ENCODE results near the gene NT5C3B.
A peak's percentile ranks its signal among the peaks of the same experiment; 100 is the strongest.

NT5C3B gene

GRCh38 chr17:41787021-41787418 is 49.0 kb downstream of the NT5C3B start:
- H3K4me3 ChIP-seq (ENCODE audit: low read depth, low read length): no peak overlapping the region
- TF ChIP-seq SCRT1 (tag by site-specific recombination; IDR thresholded peaks at IDR 0.05; ENCODE audit: borderline replicate concordance) (peak; percentile 76), ZBTB8A (tag by site-specific recombination; IDR thresholded peaks at IDR 0.05) (no peak), ZEB2 (tag by site-specific recombination; IDR thresholded peaks at IDR 0.05) (peak; percentile 91), KLF7 (tag by site-specific recombination; IDR thresholded peaks at IDR 0.05; ENCODE audit: borderline replicate concordance) (0 out of 2 replicates have a peak, but pooled peaks have one; percentile 4), SCRT2 (tag by site-specific recombination; IDR thresholded peaks at IDR 0.05) (peak; percentile 90)
- TF ChIP-seq, protein P1, sequence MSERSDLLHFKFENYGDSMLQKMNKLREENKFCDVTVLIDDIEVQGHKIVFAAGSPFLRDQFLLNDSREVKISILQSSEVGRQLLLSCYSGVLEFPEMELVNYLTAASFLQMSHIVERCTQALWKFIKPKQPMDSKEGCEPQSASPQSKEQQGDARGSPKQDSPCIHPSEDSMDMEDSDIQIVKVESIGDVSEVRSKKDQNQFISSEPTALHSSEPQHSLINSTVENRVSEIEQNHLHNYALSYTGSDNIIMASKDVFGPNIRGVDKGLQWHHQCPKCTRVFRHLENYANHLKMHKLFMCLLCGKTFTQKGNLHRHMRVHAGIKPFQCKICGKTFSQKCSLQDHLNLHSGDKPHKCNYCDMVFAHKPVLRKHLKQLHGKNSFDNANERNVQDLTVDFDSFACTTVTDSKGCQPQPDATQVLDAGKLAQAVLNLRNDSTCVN (tag by site-specific recombination; optimal IDR thresholded peaks at IDR 0.05): no peak
- TF ChIP-seq, protein P2, sequence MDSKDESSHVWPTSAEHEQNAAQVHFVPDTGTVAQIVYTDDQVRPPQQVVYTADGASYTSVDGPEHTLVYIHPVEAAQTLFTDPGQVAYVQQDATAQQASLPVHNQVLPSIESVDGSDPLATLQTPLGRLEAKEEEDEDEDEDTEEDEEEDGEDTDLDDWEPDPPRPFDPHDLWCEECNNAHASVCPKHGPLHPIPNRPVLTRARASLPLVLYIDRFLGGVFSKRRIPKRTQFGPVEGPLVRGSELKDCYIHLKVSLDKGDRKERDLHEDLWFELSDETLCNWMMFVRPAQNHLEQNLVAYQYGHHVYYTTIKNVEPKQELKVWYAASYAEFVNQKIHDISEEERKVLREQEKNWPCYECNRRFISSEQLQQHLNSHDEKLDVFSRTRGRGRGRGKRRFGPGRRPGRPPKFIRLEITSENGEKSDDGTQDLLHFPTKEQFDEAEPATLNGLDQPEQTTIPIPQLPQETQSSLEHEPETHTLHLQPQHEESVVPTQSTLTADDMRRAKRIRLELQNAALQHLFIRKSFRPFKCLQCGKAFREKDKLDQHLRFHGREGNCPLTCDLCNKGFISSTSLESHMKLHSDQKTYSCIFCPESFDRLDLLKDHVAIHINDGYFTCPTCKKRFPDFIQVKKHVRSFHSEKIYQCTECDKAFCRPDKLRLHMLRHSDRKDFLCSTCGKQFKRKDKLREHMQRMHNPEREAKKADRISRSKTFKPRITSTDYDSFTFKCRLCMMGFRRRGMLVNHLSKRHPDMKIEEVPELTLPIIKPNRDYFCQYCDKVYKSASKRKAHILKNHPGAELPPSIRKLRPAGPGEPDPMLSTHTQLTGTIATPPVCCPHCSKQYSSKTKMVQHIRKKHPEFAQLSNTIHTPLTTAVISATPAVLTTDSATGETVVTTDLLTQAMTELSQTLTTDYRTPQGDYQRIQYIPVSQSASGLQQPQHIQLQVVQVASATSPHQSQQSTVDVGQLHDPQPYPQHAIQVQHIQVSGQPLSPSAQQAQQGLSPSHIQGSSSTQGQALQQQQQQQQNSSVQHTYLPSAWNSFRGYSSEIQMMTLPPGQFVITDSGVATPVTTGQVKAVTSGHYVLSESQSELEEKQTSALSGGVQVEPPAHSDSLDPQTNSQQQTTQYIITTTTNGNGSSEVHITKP (tag by site-specific recombination; IDR thresholded peaks at IDR 0.05): peak; percentile 79
- POLR2A ChIA-PET: interaction anchor here (0.6 to 4.4 kb wide), 46 partner anchors 8 to 1607 kb away, joined by 3 to 105 read pairs (median 5); partner anchors contain the start of genes ACLY, DNAJC7, EIF1 and FKBP10
- CTCF ChIA-PET: interaction anchor here (0.6 to 4.7 kb wide), 23 partner anchors 11 to 362 kb away, joined by 3 to 108 read pairs (median 5); partner anchors contain the start of genes HAP1 and NT5C3B
- H3K4me1 ChIP-seq (ENCODE audit: control insufficient read depth, insufficient read depth, low read length): peaks cover 12% of the 10 kb centered on the region
- H3K27ac ChIP-seq (ENCODE audit: extremely low read depth, low read depth, low read length): no peak overlapping the region
- H3K36me3 ChIP-seq (ENCODE audit: control insufficient read depth in 2 of 2, insufficient read depth in 1 of 2, low read length in 2 of 2): peaks cover 0 to 4% of the 10 kb centered on the region in 2 experiments; a peak in 2 of 3 replicates
- H3K9me3 ChIP-seq (ENCODE audit: control insufficient read depth, insufficient read depth, low read depth, low read length): no peaks in the 10 kb centered on the region

DNA sequence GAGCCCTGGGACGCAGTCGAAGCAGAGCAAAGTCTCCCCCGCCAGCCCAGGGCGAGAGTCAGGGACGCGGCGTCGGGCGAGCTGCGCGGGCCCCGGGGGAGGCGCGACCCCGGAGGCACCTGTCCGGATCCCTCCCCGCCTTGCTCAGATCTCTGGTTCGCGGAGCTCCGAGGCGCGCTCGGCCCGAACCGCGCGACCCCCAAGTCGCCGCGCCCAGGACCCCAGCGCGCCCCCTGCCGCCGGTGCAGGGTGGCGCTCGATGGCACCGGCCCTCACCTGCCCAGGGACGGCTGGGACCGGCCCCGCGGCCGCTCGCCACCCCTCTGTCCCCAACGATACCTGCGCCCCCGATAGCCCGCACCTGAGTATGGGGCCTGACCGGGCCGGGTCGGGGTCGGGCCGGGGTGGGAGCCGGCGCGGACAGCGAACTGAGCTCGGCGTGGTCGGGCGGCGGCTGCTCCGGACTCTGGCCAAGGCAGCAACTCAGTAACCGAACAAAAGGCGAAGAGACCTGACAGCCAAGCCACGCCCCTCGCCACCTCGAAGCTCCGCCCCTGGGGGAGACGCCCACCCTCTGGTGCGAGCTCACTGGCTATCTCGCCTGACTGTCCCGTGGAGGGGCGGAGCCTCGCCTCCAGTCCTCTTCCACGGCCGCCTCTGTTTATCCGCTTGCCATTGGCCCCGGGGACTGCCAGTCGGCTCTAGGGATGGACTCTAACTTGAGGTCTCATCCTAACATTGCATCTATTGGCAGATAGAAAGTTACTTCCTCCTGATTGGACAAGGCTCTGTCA is 49.6 kb downstream of the NT5C3B start, which contains the start of gene JUP:
JUP (minus strand) TSS at position 485 of the 794 bp plus-strand sequence. CDS start 14,857 bp downstream, outside the sequence.
- ChIA-PET POLR2A (interaction anchor here (0.6 to 4.4 kb wide), 47 partner anchors 8 to 1607 kb away, joined by 3 to 105 read pairs (median 5); partner anchors contain the start of genes ACLY, DNAJC7, EIF1 and FKBP10), CTCF (interaction anchor here (0.5 to 4.7 kb wide), 29 partner anchors 11 to 363 kb away, joined by 3 to 108 read pairs (median 5); partner anchors contain the start of genes HAP1, KLHL10, NT5C3B and P3H4)
- Histone ChIP-seq H3K9me3 (ENCODE audit: control insufficient read depth, insufficient read depth, low read depth, low read length) (no peaks in the 10 kb centered on the region), H3K27ac (ENCODE audit: extremely low read depth, low read depth, low read length) (peak within 1 kb of the TSS; percentile 53; the same call in 1 of the 2 replicates), H3K4me1 (ENCODE audit: control insufficient read depth, insufficient read depth, low read length) (peaks cover 12% of the 10 kb centered on the region), H3K4me3 (ENCODE audit: low read depth, low read length) (peak within 1 kb of the TSS; percentile 61), H3K36me3 (ENCODE audit: control insufficient read depth in 2 of 2, insufficient read depth in 1 of 2, low read length in 2 of 2) (peaks cover 0 to 6% of the 10 kb centered on the region in 2 experiments; a peak in 2 of 3 replicates)
- TF ChIP-seq, protein P3, sequence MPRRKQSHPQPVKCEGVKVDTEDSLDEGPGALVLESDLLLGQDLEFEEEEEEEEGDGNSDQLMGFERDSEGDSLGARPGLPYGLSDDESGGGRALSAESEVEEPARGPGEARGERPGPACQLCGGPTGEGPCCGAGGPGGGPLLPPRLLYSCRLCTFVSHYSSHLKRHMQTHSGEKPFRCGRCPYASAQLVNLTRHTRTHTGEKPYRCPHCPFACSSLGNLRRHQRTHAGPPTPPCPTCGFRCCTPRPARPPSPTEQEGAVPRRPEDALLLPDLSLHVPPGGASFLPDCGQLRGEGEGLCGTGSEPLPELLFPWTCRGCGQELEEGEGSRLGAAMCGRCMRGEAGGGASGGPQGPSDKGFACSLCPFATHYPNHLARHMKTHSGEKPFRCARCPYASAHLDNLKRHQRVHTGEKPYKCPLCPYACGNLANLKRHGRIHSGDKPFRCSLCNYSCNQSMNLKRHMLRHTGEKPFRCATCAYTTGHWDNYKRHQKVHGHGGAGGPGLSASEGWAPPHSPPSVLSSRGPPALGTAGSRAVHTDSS (tag by site-specific recombination; IDR thresholded peaks at IDR 0.05): peak; percentile 32; the same call in 1 of the 2 replicates
- peak; percentile 61; the same call in 1 of the 2 replicates for TF ChIP-seq GLIS2 (tag by site-specific recombination; IDR thresholded peaks at IDR 0.05)
- no peak for TF ChIP-seq ZNF792 (tag by site-specific recombination; IDR thresholded peaks at IDR 0.05)
- TF ChIP-seq KLF7 (tag by site-specific recombination; IDR thresholded peaks at IDR 0.05; ENCODE audit: borderline replicate concordance): 0 out of 2 replicates have a peak, but pooled peaks have one; percentile 10
- no peak for TF ChIP-seq ZNF530 (tag by site-specific recombination; IDR thresholded peaks at IDR 0.05; ENCODE audit: low read depth)
- peak; percentile 98 for TF ChIP-seq SP3 (tag by site-specific recombination; IDR thresholded peaks at IDR 0.05)
- TF ChIP-seq KLF9 (tag by site-specific recombination; IDR thresholded peaks at IDR 0.05; ENCODE audit: low read depth): peak; percentile 92
- TF ChIP-seq SP7 (tag by site-specific recombination; IDR thresholded peaks at IDR 0.05): 0 out of 2 replicates have a peak, but pooled peaks have one; percentile 18
- TF ChIP-seq HOXD13 (CRISPR knock-in tag; IDR thresholded peaks at IDR 0.05; ENCODE audit: borderline replicate concordance): no peak
- peak; percentile 97 for TF ChIP-seq ZNF10 (tag by site-specific recombination; IDR thresholded peaks at IDR 0.05)
- 0 out of 2 replicates have a peak, but pooled peaks have one; percentile 36 for TF ChIP-seq IKZF3 (tag by site-specific recombination; IDR thresholded peaks at IDR 0.05)
- no peak for TF ChIP-seq ZNF768 (tag by site-specific recombination; IDR thresholded peaks at IDR 0.05)
- peak; percentile 68; the same call in 1 of the 2 replicates for TF ChIP-seq ZNF596 (tag by site-specific recombination; IDR thresholded peaks at IDR 0.05)
- no peak; the same call in 1 of the 2 replicates for TF ChIP-seq ZNF610 (tag by site-specific recombination; IDR thresholded peaks at IDR 0.05; ENCODE audit: borderline replicate concordance)
- peak; percentile 89 for TF ChIP-seq ZNF561 (tag by site-specific recombination; IDR thresholded peaks at IDR 0.05; ENCODE audit: borderline replicate concordance)
- TF ChIP-seq ZNF600 (tag by site-specific recombination; IDR thresholded peaks at IDR 0.05): peak; percentile 99
- no peak for TF ChIP-seq ATF2 (tag by site-specific recombination; IDR thresholded peaks at IDR 0.05; ENCODE audit: low read depth)
